GM21390 (cell line): ENCODE measurements around the gene PRR30.
"Not testable (repeated sequence)": the region's sequence is repeated elsewhere in the genome, so short reads cannot be mapped to it uniquely, and the experiment has no call there.

ENCODE experiments used
- ATAC-seq: cut with Tn5 transposase; IDR thresholded peaks from one replicate; pipeline ENCODE4 v1.9.1; 2021; ENCODE audit not compliant: unreplicated experiment

The PRR30 gene

DNA sequence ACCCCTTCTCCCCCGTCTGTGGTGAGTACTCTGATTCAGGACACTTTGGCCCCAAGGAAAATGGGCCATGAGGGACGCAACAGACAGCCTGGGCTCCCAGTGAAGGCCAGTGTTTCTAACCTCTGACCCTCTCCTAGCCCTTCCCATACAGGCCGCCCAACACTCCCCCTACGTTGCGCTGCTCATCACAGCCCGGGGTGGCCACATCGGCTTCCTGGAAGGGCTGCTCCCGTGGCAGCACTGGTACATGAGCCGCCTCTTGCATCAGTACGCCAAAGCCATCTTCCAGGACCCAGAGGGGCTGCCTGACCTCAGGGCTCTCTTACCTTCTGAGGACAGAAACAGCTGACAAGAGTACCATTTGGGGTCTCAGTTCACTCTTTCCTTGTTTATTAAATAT is 8.8 kb downstream of the PRR30 start:
- no peak for ATAC-seq

DNA sequence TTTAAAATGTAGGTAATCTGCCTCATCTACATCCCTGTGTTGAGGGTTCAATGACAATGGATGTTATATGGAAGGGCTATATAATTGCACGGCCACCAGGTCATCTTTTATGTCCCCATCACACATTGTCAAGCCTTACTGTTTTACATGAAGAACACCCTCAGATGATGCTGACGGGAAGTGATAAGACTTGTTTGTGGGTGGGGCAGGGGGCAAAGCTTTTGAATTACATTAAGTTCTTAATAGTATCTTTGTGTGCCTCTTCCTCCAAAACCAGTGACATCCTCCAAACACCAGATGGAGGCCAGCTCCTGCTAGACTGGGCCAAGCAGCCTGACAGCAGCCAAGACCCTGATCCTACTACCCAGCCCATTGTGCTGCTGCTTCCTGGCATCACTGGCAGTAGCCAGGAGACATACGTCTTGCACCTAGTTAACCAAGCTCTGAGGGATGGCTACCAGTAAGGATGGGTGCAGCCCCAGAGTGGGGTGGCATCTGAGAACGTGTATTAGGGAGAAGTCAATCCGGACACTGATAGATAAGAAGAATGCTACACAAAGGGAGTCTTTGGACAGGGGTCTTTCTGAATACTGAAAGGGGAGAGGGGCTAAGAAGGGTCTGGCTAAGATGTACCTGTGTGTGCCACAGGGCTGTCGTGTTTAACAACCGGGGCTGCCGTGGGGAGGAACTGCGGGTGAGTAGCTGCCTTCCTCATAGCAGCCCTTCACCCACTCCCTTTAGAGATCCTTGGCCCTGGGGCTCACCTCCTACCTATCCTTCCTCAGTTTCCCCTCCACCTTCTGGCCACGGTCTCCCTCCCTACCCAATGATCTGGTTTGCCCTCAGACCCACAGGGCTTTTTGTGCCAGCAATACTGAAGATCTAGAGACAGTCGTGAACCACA is 10.3 kb downstream of the PRR30 start:
- ATAC-seq: no peak

- ATAC-seq: no peak
Observed at GRCh38 chr2:27127883-27128667, 11.1 kb downstream of the PRR30 start.

DNA sequence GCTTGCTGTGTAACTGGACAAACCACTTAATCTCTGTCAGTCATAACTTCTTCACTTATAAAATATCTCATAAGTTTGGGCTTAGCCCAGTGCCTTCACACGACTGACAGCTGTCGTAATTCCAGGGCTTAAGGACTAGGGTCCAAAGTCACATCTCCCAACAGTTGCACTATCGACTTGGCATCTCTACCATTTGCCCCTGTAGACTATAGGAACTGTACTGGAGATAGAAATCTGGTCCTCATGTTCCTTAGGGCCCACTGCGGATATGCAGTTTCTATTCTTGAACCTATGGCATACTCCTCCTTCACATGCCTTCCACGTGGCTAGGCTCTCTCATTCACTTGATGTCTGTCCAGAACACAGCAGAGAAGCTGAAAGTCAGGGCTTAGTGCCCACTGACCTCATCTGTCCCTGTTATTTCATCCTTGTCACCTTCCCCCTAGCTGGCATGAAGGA is 12.9 kb downstream of the PRR30 start:
- no peak for ATAC-seq

- ATAC-seq: no peak
Observed at GRCh38 chr2:27125104-27125503, 14.1 kb downstream of the PRR30 start.

GRCh38 chr2:27123302-27124150 is 15.7 kb downstream of the PRR30 start, which contains the start of gene ABHD1:
ABHD1 (plus strand) TSS chr2:27123815; CDS start chr2:27123949, 134 bp downstream.
- no peak for ATAC-seq

- no peak for ATAC-seq
Observed at GRCh38 chr2:27122791-27123190, 16.4 kb downstream of the PRR30 start.

GRCh38 chr2:27121906-27122305 is 17.3 kb downstream of the PRR30 start:
- no peak for ATAC-seq

- ATAC-seq: not testable (repeated sequence)
Observed at GRCh38 chr2:27119330-27119670, 19.9 kb downstream of the PRR30 start.

DNA sequence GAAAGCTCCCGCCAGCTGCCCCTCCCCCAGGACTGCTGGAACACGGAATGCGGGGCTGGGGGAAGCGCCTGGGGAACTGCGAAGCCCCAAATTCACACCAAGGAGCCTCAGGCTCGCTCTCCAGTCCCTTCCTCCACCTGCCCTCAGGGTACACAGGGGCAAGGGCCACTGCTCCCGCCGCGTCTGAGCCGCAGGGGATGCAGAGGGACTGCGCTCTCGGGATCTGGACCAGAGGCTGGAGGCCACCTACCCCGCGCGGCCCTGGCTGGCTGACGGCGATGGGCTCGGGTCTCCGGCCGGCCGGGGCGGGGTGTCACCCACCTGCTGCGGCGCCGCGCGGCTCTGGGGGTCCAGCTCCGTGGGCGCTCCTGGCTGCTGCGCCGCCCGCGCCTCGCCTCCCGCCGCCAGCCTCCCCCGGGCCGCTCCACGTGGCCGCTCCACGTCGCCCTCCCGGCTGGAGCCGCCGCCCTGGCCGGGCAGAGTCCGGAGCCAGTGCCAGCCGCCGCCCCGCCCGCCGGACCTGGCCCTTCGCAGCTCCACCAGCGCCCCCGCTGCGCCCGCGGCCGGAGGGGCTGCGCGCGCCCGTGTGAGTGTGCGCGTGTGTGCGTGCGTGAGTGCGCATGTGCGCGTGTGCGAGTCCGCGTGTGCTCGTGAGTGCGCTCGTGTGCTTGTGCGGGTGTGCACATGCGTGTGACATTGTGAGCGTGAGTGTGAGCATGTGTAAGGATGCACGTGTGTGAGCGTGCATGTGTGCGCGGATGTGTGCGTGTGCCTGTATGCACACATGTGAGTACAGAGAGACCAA is 20.5 kb downstream of the PRR30 start, which contains the start of gene CGREF1:
TSS of gene CGREF1 (minus strand) at position 604 of the 805 bp plus-strand sequence. CDS start 14,762 bp downstream, outside the sequence.
- ATAC-seq: no peak

DNA sequence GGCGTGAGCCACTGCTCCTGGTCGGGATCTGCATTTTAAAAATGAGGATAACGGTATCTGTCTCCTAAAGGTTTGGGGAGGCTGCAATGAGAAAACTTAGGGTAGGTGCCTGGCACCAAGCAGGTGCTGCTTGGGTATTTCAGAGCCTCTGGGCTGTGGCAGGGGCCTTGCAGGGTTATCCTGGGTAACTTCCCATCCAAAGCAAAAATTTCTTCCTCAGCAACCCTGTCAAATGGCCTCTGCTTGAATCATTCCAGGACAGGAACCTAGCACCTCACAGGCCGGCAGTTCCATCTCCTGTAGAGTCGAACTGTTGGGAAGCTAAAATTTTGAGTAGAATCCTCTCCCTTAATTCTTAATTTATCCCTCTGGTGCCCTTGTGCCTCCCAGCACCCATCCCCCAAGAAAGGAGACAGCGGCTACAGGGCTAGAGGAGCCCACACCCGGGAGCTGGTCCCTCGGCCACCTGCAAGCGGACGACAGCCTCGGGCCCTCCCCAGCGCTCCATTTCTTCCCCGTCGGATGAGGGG is 21.1 kb downstream of the PRR30 start:
- no peak for ATAC-seq

DNA sequence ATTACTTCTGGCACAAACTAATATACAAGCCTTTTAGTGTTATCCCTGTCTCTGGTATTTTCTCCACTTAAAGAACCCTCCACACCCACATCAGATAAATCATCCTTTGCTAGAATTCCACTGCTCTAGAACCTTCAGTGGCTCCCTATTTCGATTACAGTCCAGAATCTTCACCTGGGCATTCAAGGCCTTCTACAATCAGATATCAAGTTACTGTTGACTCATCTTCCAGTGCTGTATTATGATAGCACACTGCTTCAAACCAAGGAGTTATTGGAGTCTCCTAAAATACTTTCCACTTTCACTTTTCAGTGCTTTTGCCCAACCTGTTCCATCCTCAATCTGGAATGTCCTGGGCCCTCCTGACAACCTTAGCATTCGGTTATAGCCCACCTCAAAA is 23.7 kb downstream of the PRR30 start:
- no peak for ATAC-seq

GRCh38 chr2:27111392-27112078 is 27.7 kb downstream of the PRR30 start:
- ATAC-seq: not testable (repeated sequence)

- not testable (repeated sequence) for ATAC-seq
Observed at GRCh38 chr2:27110603-27111352, 28.4 kb downstream of the PRR30 start.

GRCh38 chr2:27109083-27109482 is 30.1 kb downstream of the PRR30 start:
- no peak for ATAC-seq

DNA sequence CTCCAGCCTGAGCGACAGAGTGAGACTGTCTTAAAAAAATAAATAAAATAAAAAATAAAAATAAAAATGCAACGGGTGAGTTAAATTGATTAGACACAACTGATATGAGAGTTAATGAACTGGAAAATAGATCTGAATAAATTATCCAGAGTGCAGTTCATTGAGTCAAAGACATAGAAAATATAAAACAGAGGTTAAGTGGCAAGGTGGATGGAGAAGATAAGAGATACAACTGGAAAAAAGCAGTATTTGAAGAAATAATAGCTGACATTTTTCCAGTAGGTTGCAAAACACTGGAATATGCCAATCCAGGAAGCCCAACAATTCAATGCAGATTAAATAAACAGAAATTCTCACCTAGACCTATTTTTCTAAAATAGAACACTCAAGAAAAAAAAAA is 31.0 kb downstream of the PRR30 start:
- ATAC-seq: no peak

DNA sequence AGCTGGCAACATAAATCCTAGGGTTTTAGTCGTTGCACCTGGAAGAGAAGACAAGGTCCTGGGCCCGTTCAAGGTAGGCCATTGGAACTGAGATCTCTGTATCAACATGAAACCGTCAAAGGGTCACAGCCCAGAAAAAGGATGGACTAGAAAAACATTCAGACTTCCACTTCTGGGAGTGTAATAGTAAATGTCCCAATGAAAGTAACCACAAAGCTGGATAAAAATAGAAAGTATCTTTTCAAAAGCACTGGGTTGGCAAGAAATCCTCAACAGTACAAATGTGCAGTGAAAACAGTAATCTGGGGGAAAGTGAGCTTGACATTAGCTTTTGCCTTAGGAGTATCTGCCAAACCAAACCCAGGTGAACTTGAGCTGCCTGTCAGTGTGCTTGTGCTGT is 33.2 kb downstream of the PRR30 start:
- no peak for ATAC-seq

DNA sequence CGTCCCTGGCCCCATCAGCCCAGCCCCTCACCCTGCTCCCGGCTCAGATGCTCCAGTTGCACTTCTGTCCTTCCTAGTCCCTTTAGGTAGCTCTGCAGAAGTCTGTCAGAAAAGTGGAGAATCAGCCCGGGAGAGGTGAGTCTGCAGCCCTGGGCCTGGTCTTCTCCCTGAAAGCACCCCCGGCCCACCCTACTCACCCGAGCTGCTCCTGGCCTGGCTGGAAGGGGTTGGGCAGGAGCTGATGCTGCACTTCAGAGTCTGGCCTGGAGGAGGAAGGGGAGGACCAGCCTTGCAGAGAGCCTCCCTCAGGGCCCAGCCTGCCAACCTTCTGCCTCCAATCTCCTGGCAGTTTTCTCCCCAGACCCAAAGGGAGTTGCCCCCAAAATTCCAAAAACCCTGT is 36.9 kb downstream of the PRR30 start:
- no peak for ATAC-seq

- ATAC-seq: no peak
Observed at GRCh38 chr2:27100036-27100435, 39.2 kb downstream of the PRR30 start.
